PC-9 (cell line): Measurements from ENCODE around the gene PRKCH.

Experiments
- EZH2 ChIP-seq: fragments of 200-600 bp; sonication (generic); IDR thresholded peaks from 2 replicates; pipeline ENCODE4 v1.8.0; 2017; ENCODE audit warnings: antibody characterized with exemption, low read depth
- TF ChIP-seq, protein P1 (sequence below): fragments of 200-600 bp; sonication (generic); conservative IDR thresholded peaks from 2 replicates; pipeline ENCODE4 v1.6.1; 2017; ENCODE audit warnings: mixed run types, antibody characterized with exemption, mild to moderate bottlenecking, moderate library complexity

DNA sequence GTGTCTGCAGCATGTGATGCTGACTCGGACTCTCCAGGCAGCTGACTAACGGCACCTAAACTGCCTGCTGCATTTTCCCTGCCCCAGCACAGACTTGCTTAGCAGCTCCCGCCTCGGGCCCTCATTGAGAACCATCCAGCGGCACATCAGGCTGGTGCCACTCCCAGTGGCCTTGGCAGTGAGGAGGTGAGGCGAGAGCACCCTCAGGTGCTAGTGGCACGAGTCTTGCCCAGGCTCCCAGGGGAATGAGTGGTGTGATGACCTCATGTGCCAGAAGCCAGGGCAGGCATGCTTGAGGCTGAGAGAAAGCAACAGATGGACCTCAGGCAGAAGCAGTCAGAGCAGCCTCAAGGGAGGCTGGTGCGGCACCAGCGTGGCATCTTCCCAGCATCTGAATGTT lies 60.2 kb downstream of the PRKCH start:
- TF ChIP-seq, protein P1, sequence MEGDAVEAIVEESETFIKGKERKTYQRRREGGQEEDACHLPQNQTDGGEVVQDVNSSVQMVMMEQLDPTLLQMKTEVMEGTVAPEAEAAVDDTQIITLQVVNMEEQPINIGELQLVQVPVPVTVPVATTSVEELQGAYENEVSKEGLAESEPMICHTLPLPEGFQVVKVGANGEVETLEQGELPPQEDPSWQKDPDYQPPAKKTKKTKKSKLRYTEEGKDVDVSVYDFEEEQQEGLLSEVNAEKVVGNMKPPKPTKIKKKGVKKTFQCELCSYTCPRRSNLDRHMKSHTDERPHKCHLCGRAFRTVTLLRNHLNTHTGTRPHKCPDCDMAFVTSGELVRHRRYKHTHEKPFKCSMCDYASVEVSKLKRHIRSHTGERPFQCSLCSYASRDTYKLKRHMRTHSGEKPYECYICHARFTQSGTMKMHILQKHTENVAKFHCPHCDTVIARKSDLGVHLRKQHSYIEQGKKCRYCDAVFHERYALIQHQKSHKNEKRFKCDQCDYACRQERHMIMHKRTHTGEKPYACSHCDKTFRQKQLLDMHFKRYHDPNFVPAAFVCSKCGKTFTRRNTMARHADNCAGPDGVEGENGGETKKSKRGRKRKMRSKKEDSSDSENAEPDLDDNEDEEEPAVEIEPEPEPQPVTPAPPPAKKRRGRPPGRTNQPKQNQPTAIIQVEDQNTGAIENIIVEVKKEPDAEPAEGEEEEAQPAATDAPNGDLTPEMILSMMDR, result no peak
- TF ChIP-seq EZH2, result no peak
